ENCODE results near the gene RIMBP2. TPM values are rescaled to one million over a fixed set of nuclear protein-coding genes. Genes with fewer than 3 reads are reported as not detected.

RIMBP2 gene
- total RNA-seq, 1 donor from 2014 or later, result 20.5 TPM

GRCh38 chr12:130593056-130593455 lies 123.0 kb downstream of the RIMBP2 start:
- no peak for DNase-seq
- Mint-ChIP-seq H3K9me3 (ENCODE audit: unreplicated experiment) (peaks cover 7% of the 10 kb centered on the region), H3K4me1 (ENCODE audit: low read depth, unreplicated experiment) (peaks cover 9% of the 10 kb centered on the region), H3K36me3 (ENCODE audit: unreplicated experiment) (peaks cover 5% of the 10 kb centered on the region), H3K4me3 (ENCODE audit: unreplicated experiment) (no peak overlapping the region), H3K27me3 (ENCODE audit: unreplicated experiment) (peaks cover 7% of the 10 kb centered on the region), H3K27ac (ENCODE audit: unreplicated experiment) (no peak overlapping the region)
- no peak for TF ChIP-seq CTCF (IDR thresholded peaks at IDR 0.05; ENCODE audit: partially characterized antibody, unreplicated experiment)

DNA sequence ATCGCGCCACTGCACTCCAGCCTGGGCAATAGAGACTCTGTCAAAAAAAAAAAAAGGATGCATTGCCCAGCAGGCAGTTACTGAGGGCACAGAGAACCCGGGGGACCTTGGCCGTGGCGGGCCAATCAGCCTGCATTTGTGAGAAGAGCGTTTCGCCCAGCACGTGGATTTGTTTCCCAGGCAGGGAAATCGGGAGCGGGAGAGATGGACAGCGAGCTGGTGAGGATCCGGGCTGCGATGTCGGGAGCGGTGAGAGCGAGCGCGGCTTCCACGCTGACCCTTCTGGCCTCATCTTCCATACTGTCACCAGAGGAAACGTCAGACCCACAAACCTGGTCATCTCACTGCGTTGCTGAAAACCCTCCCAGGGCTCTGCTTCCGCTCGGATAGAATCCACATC lies 123.5 kb downstream of the RIMBP2 start:
- TF ChIP-seq CTCF (IDR thresholded peaks at IDR 0.05; ENCODE audit: partially characterized antibody, unreplicated experiment), result no peak
- H3K4me3 Mint-ChIP-seq (ENCODE audit: unreplicated experiment), result no peak overlapping the region
- H3K27ac Mint-ChIP-seq (ENCODE audit: unreplicated experiment), result no peak overlapping the region
- no peak for DNase-seq
- peaks cover 8% of the 10 kb centered on the region for H3K9me3 Mint-ChIP-seq (ENCODE audit: unreplicated experiment)
- peaks cover 7% of the 10 kb centered on the region for H3K36me3 Mint-ChIP-seq (ENCODE audit: unreplicated experiment)
- H3K27me3 Mint-ChIP-seq (ENCODE audit: unreplicated experiment), result peaks cover 7% of the 10 kb centered on the region
- peaks cover 9% of the 10 kb centered on the region for H3K4me1 Mint-ChIP-seq (ENCODE audit: low read depth, unreplicated experiment)

DNA sequence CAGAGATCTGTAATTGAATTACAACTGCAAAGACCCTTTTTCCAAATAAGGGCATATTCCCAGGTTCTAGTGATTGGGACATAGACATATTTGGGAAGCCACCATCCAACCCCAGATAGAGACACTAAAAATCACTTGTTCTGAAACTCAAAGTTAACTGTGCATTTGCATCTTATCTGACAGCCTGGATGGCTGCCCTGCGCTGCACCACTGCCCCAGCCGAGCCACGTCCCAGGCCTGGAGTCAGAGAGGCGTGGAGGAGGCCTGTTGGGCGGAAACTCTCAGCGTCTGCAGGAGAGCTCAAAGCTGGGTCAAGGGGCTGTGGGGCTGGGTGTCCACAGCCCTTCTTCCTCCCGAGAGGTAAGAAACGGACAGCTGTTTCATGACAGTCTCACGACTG lies 124.4 kb downstream of the RIMBP2 start:
- Mint-ChIP-seq H3K4me3 (ENCODE audit: unreplicated experiment) (no peak overlapping the region), H3K27me3 (ENCODE audit: unreplicated experiment) (peaks cover 7% of the 10 kb centered on the region), H3K36me3 (ENCODE audit: unreplicated experiment) (peaks cover 7% of the 10 kb centered on the region), H3K27ac (ENCODE audit: unreplicated experiment) (no peak overlapping the region), H3K4me1 (ENCODE audit: low read depth, unreplicated experiment) (peaks cover 9% of the 10 kb centered on the region), H3K9me3 (ENCODE audit: unreplicated experiment) (peaks cover 8% of the 10 kb centered on the region)
- no peak for TF ChIP-seq CTCF (IDR thresholded peaks at IDR 0.05; ENCODE audit: partially characterized antibody, unreplicated experiment)
- no peak for DNase-seq

GRCh38 chr12:130590685-130591084 lies 125.4 kb downstream of the RIMBP2 start:
- no peak for TF ChIP-seq CTCF (IDR thresholded peaks at IDR 0.05; ENCODE audit: partially characterized antibody, unreplicated experiment)
- Mint-ChIP-seq H3K27ac (ENCODE audit: unreplicated experiment) (no peak overlapping the region), H3K36me3 (ENCODE audit: unreplicated experiment) (peaks cover 7% of the 10 kb centered on the region), H3K4me3 (ENCODE audit: unreplicated experiment) (no peak overlapping the region), H3K4me1 (ENCODE audit: low read depth, unreplicated experiment) (peaks cover 8% of the 10 kb centered on the region), H3K27me3 (ENCODE audit: unreplicated experiment) (peaks cover 8% of the 10 kb centered on the region), H3K9me3 (ENCODE audit: unreplicated experiment) (peaks cover 8% of the 10 kb centered on the region)
- DNase-seq, result no peak

GRCh38 chr12:130589540-130590317 lies 126.4 kb downstream of the RIMBP2 start:
- H3K4me1 Mint-ChIP-seq (ENCODE audit: low read depth, unreplicated experiment), result peaks cover 8% of the 10 kb centered on the region
- no peak overlapping the region for H3K27ac Mint-ChIP-seq (ENCODE audit: unreplicated experiment)
- H3K4me3 Mint-ChIP-seq (ENCODE audit: unreplicated experiment), result no peak overlapping the region
- DNase-seq, result no peak
- H3K9me3 Mint-ChIP-seq (ENCODE audit: unreplicated experiment), result peaks cover 10% of the 10 kb centered on the region
- no peak for TF ChIP-seq CTCF (IDR thresholded peaks at IDR 0.05; ENCODE audit: partially characterized antibody, unreplicated experiment)
- peaks cover 7% of the 10 kb centered on the region for H3K36me3 Mint-ChIP-seq (ENCODE audit: unreplicated experiment)
- H3K27me3 Mint-ChIP-seq (ENCODE audit: unreplicated experiment), result peaks cover 8% of the 10 kb centered on the region

All from glutamatergic neuron (in vitro differentiated cells).